GM10847 (cell line): Measurements from ENCODE around the gene PPP2R2D.

Source experiments
- POLR2A ChIP-seq: IDR thresholded peaks from 2 replicates; pipeline ENCODE4 v1.6.1; 2011; ENCODE audit not compliant: insufficient read length; ENCODE audit errors: extremely low read depth

Gene PPP2R2D

DNA sequence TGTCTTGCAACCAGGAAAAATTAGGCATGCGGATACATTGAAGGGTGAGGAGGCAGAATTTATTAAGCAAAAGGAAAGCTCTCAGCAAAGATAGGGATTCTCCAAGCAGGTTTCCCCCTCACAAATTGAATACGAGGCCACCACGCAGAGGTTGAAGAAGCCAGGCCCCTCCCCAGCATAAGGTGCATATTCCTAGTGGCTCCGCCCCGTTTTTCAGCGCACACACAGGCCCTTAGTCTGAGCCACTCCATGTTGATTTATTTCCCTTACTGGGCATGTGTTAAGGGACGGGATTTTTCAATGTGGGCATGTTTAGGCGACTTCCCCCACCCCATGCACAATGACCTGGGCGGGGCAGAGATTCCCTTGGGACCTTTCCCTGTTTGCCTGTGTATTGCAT, 24.9 kb downstream of the PPP2R2D start:
- no peak for TF ChIP-seq POLR2A

DNA sequence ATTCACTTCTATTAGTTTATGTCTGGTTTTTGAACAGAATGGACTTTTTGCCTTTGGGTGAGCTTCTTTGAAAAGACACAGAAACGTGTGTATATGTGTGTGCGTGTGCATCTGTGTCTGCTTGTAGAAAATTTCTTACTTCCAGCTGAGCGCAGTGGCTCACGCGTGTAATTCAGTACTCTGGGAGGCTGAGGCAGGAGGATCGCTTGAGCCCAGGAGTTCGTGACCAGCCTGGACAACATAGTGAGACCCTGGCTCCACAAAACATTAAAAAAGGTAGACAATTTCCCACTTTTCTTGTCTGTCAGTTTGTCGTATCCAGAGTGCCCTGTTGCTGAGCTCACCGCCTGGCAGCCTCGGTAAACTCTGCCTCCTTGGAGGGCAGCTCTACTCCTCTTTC, 25.4 kb downstream of the PPP2R2D start:
- TF ChIP-seq POLR2A = no peak

DNA sequence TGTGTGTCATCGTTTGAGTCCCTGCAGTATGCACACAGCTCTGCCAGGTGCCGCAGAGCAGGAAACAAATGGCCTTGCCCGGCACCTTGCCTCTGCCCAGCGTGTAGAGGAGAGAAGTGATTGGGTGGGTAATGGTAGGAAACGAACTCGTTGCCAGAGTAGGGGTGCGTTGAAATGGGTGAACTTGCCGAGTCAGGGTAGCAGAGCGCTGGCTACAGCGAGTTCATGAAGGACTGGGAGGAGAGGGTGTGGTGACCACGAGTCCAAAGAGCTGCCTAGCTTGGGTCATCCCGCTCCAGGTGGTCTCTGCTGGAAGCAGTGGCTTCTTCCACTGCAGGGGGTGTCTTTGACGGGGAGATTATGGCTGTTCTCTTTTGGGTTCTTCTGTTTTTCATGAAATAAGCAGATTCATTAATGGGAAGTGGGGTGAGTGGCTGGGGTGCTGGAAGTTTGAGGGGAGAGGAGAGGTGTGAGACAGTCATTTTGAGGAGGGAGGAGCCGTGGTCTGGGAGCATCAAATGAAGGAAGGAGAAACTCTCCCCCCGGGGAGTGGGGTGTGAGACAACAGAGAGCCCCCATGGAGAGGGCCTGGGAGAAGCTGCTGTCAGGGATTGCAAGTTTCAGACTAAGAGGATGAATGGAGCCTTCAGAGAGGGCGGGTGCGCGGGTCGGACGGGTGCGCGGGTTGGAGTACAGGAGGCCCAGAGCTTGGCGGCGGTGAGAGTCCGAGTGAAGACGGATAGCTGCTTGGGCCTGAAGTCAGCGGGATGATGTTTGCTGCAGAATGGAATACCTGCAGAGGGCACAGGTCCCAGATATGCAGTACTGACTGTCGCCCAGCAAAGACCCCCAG, 26.2 kb downstream of the PPP2R2D start:
- TF ChIP-seq POLR2A = no peak

DNA sequence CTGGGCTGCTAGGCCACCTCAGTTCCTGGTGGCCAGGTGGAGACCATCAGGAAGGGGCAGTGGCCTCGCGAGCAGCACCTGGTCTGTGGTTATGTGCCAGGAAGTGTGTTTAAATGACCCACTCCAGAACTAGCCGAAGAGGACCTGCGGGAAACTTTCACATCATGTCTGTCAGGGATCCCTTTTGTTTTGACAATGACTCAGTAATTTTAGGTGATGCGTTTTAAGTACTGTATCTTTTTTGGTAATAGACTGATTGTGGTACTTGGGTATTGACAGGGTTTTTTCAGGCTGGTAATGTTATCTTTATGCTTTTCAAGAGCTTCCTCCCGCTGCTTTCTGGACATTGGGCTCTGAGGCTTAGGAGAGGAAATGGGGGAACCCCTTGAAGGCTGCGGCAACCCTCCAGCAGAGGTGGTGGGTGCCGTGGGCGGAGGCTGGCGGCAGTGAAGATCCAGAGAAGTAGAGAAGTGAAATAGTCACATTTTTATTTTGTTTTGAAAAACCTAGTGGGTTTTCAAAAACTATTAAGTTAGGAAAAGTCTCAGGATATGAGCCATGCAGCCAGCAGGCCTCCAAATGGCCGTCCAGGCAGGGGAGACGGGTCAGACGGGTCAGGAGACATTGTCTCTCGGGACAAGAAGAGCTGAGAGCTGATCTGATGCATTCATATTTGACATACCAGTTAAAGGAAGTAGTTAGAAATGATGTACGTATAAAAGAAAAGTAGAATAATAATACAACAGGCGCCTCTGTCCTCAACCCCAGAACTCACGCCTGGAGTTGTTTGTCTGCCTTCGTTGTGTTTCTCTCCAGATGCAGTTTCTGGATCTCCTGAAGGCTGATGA, 27.7 kb downstream of the PPP2R2D start:
- no peak for TF ChIP-seq POLR2A

DNA sequence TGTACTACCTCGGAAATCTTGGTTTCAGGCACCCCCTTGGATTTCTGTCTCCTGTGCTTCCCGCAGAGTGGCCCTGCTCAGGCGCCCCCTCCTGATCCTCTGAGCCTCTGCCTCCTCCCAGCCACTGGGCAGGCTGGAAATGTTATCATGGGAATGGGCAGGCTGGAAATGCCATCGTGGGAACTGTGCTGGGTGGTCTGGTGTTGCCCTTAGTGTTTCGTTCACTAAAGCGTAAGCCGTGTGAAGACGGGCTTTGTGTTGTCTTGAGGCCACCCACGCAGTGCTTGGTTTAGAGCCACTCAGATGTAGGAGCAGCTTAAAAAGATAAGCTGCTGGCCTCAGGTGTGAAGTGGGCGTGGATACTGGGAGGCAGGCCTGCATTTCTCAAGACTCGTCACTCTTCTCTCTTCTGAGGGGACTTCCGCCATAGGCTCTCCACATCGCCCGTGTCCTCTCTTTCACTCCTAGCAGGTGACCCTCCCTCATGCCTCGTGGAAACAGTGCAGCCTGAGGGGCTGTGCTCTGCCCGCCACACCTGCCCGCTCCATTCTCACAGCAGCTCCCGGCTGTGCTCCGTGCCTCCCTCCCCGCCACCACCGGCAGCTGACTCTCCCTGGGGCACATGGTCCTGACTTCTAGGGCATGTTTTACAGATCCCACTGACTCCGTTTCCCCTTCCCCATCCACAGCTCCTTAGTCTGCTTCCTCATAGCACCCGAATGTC, 28.5 kb downstream of the PPP2R2D start:
- TF ChIP-seq POLR2A = no peak

DNA sequence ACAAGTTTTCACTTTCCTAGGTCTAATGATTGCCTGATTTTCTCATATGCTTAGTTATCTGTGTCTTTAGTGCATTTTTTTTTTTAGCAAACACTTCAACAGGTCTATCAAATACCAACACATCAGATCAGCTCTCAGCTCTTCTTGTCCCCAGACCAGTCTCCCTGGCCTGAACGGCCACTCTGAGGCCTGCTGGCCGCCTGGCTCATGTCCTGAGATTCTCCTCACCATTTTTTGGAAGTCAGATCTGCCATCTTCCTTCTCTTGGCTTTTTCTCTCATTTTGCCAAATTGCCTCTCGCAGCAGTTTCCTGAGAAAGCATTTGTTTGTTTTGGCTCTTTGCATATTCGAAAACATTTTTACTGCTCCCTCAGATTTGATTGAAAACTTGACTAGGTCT, 29.3 kb downstream of the PPP2R2D start:
- TF ChIP-seq POLR2A = no peak

DNA sequence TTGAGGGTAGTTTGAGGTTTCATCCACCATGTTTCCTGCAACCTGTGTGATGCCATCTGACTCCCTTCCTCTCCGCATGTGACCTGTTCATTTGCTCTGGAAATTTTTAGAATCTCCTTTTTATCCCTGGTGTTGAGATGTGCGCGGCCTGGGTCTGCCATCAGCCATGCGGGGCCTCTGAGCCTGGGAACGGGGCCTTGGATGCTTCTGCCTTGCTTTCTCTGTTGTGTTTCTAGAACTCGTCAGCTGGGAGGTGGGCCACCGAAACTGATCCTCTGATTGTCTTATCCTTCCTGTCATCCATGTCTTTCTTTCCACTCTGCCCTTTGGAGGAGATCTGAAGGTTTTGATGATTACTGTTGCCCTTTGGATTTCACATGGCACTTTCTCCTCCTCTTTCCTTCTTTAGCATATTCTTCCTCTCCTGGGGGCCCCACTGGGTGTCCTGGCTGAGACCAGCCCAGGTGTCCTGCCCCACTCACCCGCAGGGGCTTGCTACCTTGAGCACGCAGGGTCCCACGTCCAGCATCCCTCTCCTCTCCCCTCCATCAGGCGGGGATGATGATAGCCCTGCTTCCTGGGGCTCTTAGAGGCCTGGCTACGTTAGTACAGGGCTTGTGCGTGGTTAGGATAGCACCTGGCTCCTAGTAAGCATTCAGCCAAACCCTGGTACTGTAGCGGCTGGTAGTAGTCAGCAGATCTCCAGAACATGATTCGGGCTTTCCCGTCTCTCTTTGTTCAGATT, 29.9 kb downstream of the PPP2R2D start:
- no peak for TF ChIP-seq POLR2A

DNA sequence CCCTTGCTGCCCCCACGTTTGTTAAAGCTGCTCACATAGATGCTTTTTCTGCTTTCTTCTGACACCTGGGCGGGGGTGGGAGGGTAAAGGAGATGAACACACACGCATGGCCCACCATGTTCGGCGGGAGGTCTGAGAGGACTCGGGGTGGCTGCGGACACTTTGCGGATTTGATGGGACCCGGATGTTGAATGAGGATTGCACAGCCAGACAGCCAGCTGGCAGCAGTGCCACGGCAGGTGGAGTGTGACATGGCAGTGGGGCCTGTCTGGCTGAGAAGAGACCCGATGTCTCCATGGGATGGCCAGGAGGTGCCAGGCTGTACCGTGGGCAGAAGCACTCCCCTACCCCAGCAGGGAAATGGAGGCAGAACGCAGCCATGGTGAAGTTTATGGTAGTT, 31.2 kb downstream of the PPP2R2D start:
- no peak for TF ChIP-seq POLR2A

DNA sequence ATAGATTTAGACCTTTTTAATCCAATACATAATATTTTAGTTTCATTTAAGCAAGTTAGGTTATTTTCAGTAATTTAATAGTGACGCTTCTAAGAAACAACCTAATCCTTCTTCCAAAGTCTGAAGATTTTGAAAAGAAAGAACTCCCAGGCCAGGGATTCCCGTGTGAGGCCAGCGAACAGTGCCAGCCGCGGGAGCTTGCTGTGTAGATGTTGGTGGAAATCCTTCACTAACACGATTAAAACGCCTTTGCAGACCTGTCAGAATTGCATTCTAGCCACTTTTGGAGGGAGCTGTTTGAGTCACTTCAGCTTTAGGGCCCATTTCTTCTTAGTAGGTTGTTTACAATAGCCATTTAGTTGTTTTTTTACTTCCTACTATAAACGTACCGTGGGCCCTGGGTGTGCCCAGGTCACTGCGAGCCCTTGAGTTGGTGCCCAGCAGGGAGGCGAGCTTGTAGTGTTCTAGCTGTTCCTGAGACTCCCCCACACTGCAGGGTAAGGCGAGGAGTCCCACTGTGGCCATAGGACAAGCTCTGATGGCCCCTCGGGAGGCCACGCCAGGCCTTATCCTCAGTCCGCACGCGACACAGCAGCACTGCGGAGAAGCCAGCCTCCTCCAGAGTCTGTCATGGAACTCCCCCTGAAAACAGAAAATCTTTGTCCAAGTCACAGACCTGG, 32.3 kb downstream of the PPP2R2D start:
- no peak for TF ChIP-seq POLR2A

DNA sequence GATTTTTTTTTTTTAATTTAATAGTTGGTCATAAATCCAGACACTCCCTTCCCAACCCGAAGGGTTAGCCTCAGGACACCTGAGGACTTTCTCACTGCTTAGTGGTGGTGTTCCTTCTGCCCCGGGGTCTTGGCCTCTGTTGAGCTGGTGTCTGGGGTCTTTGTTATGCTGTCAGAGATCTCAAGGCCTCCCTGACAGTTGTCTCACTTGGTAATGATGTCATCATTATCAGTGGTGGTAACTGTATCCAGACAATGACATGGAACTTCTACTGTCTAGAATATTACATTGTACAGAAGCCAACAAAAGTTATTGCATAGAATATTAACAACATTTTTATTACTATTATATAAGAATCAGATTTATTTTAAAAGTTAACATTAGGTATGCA, 32.9 kb downstream of the PPP2R2D start:
- no peak for TF ChIP-seq POLR2A

DNA sequence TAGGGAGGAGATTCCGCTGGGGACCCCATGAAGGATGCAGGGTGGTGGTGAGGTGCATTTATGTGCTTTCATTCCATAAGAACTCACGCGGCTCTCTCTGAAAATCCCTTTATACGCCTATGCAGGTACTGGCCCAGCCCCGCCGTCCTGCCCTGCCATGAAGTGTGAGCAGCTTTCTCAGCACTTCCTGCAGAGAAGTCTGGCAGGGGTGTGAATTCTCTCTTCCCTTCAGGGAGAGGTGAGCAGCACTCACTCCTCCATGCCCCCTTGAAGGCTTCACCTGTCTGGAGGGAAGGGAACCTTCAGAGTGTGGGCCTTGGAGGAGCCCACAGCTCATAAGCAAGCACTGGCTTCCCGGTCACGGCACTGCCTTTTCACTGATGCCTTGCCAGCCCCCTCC, 34.0 kb downstream of the PPP2R2D start:
- no peak for TF ChIP-seq POLR2A

DNA sequence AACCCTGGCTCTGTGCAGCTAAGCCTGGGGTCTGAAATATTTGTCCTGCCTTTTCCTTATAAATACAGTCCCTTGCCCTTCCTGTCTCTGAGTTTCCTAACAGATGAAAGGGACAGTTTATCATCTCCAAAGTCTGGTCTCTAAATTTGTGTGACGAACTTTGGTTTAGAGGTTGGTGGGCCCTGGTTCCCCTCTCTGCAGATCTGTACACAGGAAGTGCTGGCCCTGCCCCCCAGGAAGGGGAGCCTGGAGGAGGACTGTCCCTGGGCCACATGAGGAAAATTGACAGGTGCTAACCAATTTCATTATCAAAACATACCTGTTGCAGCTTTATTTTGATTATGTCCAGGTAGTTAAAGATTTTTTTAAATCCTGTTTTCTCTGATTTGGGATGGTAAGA, 34.5 kb downstream of the PPP2R2D start:
- no peak for TF ChIP-seq POLR2A

DNA sequence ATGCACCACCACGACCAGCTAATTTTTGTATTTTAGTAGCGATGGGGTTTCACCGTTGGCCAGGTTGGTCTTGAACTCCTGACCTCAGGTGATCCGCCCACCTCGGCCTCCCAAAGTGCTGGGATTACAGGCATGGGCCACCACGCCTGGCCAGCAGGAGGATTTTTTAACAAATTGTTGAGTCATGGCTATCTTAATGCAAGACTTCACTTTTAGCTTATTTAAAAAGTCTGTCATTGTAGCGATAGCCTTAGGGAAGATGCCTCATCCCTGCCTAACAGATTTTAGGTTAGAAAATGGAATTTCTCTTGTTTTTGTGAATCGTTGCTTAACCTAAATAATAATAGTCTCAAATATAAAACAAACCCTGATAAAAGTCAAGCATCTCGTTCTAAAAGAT, 35.5 kb downstream of the PPP2R2D start:
- TF ChIP-seq POLR2A = no peak

DNA sequence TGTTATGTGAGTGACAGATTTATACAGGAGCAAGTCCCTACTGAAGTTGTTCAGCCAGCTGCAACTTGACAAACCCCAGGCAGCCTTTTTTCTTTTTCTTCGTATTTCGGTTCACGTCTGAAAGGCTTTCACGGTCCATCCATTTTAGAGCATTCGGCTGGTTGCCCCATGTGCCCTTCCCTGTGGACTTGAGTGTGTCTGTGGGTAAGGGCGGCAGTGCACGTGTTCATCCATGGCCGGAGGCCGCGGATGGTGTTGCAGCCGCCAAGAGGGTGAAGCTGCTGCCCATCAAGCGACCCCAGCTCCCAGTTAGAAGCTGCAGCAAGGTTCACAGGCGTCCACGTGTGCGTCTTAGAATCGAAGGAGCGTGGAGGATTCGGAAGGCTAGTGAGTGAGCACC, 35.9 kb downstream of the PPP2R2D start:
- TF ChIP-seq POLR2A = no peak
